HG02938 (cell line): Measurements from ENCODE around the gene ZNF724.
"Not testable (repeated sequence)": the region's sequence is repeated elsewhere in the genome, so short reads cannot be mapped to it uniquely, and the experiment has no call there.

Experiments
- ATAC-seq: cut with Tn5 transposase; IDR thresholded peaks from one replicate; pipeline ENCODE4 v1.9.1; 2021; ENCODE audit warnings: mild to moderate bottlenecking, moderate library complexity; ENCODE audit not compliant: unreplicated experiment

The ZNF724 gene

GRCh38 chr19:23253256-23253655 is 3.1 kb upstream of the ZNF724 start:
- not testable (repeated sequence) for ATAC-seq

DNA sequence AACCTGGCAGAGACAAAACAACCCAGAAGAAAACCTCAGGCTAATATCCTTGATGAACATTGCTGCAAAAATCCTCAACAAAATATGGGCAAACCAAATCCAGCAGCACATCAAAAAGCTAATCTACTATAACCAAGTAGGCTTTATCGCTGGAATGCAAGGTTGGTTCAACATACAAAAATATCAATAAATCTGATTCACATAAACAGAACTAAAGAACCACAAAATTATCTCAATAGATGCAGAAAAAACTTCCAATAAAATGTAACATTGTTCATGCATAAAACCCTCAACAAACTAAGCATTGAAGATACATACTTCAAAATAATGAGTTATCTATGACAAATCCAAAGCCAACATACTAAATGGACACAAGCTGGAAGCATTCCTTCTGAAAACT is 8.8 kb downstream of the ZNF724 start:
- ATAC-seq, result no peak

DNA sequence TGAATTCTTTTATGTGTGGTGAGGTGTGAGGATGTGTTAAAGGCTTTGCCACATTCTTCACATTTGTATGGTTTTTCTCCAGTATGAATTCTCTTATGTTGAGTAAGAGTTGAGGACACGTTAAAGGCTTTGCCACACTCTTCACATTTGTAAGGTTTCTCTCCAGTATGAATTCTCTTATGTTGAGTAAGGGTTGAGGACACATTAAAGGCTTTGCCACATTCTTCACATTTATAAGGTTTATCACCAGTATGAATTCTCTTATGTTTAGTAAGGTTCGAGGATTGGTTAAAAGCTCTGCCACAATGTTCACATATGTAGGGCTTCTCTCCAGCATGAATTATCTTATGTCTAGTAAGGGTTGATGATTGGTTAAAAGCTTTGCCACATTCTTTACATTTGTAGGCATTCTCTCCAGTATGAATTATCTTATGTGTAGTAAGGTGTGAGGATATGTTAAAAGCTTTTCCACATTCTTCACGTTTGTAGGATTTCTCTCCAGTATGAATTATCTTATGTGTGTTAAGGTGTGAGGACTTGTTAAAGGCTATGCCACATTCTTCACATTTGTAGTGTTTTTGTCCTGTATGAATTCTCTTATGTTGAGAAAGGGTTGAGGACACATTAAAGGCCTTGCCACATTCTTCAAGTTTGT is 27.1 kb downstream of the ZNF724 start:
- ATAC-seq, result no peak

DNA sequence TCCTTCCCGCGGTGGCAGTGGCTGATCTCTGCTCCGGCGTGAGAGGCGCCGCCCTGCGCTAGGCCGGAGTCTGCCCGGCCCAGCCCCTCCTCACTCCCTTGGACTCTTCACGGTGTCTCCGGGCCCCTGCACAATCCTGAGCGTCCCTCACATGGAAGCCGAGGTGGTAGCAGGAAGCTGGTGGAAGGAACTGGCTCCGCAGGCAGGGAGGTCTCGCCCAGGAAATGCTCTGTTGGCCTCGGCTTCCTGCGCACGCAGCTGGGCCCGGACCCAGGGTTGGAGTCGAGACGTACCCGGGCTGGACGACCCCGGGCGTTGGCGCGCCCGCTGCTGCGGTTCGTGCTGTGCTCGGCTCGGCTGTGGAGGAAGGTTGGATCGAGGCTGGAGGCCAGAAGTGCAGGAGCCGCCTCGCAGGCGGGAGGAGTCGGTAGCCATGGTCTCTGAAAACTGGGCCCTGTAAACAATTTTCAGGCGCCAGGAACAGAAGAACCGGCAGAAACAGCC is 46.3 kb downstream of the ZNF724 start:
- ATAC-seq, result no peak

- no peak for ATAC-seq
These were observed 59.9 kb downstream of the ZNF724 start for GRCh38 chr19:23190341-23190740.

- ATAC-seq, result no peak
These were observed 66.9 kb downstream of the ZNF724 start for GRCh38 chr19:23183251-23183650.
